Pons (tissue), 1 donor: ENCODE results near the gene MCRS1.

ENCODE experiments used
- DNase-seq: peaks from one replicate; pipeline ENCODE4 v3.0.0-alpha.2; 2016; ENCODE audit warnings: low spot score

MCRS1 gene

GRCh38 chr12:49582201-49582600 is 14.3 kb upstream of the MCRS1 start:
- no peak for DNase-seq

- DNase-seq, result peak; percentile 86
Observed at GRCh38 chr12:49580572-49581535, 12.9 kb upstream of the MCRS1 start.

- DNase-seq, result no peak
Observed at GRCh38 chr12:49578471-49579112, 10.7 kb upstream of the MCRS1 start.

- DNase-seq, result no peak
Observed at GRCh38 chr12:49577589-49578315, 9.8 kb upstream of the MCRS1 start.

- no peak for DNase-seq
Observed at GRCh38 chr12:49568442-49569162, 660 bp upstream of the MCRS1 start.

GRCh38 chr12:49567302-49567610 is 686 bp downstream of the MCRS1 start:
- no peak for DNase-seq

- no peak for DNase-seq
Observed at GRCh38 chr12:49566361-49566760, 1.6 kb downstream of the MCRS1 start.

- DNase-seq, result no peak
Observed at GRCh38 chr12:49565406-49566265, 2.3 kb downstream of the MCRS1 start.

- no peak for DNase-seq
Observed at GRCh38 chr12:49564686-49565405, 3.1 kb downstream of the MCRS1 start.

- DNase-seq, result no peak
Observed at GRCh38 chr12:49563951-49564685, 3.8 kb downstream of the MCRS1 start.

GRCh38 chr12:49562831-49563230 is 5.1 kb downstream of the MCRS1 start:
- no peak for DNase-seq

GRCh38 chr12:49562233-49562632 is 5.7 kb downstream of the MCRS1 start:
- no peak for DNase-seq

- DNase-seq, result no peak
Observed at GRCh38 chr12:49560695-49561094, 7.2 kb downstream of the MCRS1 start.

- DNase-seq, result no peak
Observed at GRCh38 chr12:49559011-49559675, 8.8 kb downstream of the MCRS1 start.

- DNase-seq, result no peak
Observed at GRCh38 chr12:49558526-49558925, 9.4 kb downstream of the MCRS1 start.

- no peak for DNase-seq
Observed at GRCh38 chr12:49557917-49558215, 10.1 kb downstream of the MCRS1 start.

GRCh38 chr12:49557187-49557916 is 10.6 kb downstream of the MCRS1 start:
- DNase-seq, result no peak

GRCh38 chr12:49556391-49557186 is 11.4 kb downstream of the MCRS1 start:
- no peak for DNase-seq
